BJ (cell line): Measurements from ENCODE around the gene KRT27. TPM values are rescaled to one million over a fixed set of nuclear protein-coding genes. Genes with fewer than 3 reads are reported as not detected.

Experiments
- CTCF ChIA-PET: fragments of 350-600 bp; formaldehyde crosslinking; extraction: SDS; loops from one replicate; lab custom pipeline; 2021; ENCODE audit warnings: antibody characterized with exemption, inconsistent platforms; lab: Yijun Ruan, JAX
- POLR2A ChIA-PET: fragments of 300-600 bp; sonication (Branson Sonifier 250); formaldehyde crosslinking; extraction: SDS; loops from one replicate; lab custom pipeline; 2021; ENCODE audit warnings: antibody characterized with exemption; lab: Charles Lee
- DNase-seq: peaks from one replicate; pipeline ENCODE4 v3.0.0-alpha.2; 2011; ENCODE audit warnings: low read depth
- H3K27me3 ChIP-seq: 2 replicates; pipeline ENCODE4 v1.6.0; 2011; ENCODE audit warnings: low read length; ENCODE audit not compliant: control insufficient read depth, insufficient read depth
- H3K36me3 ChIP-seq: 2 replicates; pipeline ENCODE4 v1.5.1; 2011; ENCODE audit warnings: low read length; ENCODE audit not compliant: control insufficient read depth, insufficient read depth
- H3K4me3 ChIP-seq: 2 replicates; pipeline ENCODE4 v1.5.1; 2011; ENCODE audit warnings: low read depth, mild to moderate bottlenecking, control low read depth, low read length
- CTCF ChIP-seq: IDR thresholded peaks from 2 replicates; pipeline ENCODE4 v1.5.1; 2011; ENCODE audit warnings: low read depth, mild to moderate bottlenecking, control low read depth, inconsistent platforms, low read length, moderate library complexity; ENCODE audit not compliant: insufficient read depth
- polyA plus RNA-seq: library from polyadenylated mRNA; depleted of rRNA; stranded (reverse); fragments of >200 nt; gene quantifications from 2 replicates; pipeline ENCODE4 v1.2.3, GENCODE V29; 2011

Gene KRT27
- polyA plus RNA-seq, 1 experiment = not detected

GRCh38 chr17:40777971-40778370 lies 4.4 kb downstream of the KRT27 start:
- CTCF ChIA-PET = no interaction called here

GRCh38 chr17:40777459-40777858 lies 4.9 kb downstream of the KRT27 start:
- DNase-seq = no peak
- Histone ChIP-seq H3K36me3 (no peaks in the 10 kb centered on the region), H3K4me3 (no peak overlapping the region), H3K27me3 (peaks cover 11% of the 10 kb centered on the region)
- no peak for TF ChIP-seq CTCF
- ChIA-PET CTCF (no interaction called here), POLR2A (no interaction called here)

More at GRCh38 chr17:40777971-40778370, 4.4 kb downstream of the KRT27 start:
- POLR2A ChIA-PET = no interaction called here
- Histone ChIP-seq H3K27me3 (peaks cover 11% of the 10 kb centered on the region), H3K36me3 (no peaks in the 10 kb centered on the region), H3K4me3 (no peak overlapping the region)
- no peak for TF ChIP-seq CTCF
- DNase-seq = no peak

GRCh38 chr17:40775945-40776344 lies 6.4 kb downstream of the KRT27 start:
- Histone ChIP-seq H3K27me3 (peaks cover 16% of the 10 kb centered on the region), H3K4me3 (no peak overlapping the region), H3K36me3 (no peaks in the 10 kb centered on the region)
- TF ChIP-seq CTCF = no peak
- POLR2A ChIA-PET = no interaction called here
- CTCF ChIA-PET = interaction anchor here (0.8 kb wide), 1 partner anchor 15 kb away, joined by 3 read pairs; no protein-coding TSS in a partner anchor
- DNase-seq = no peak

- ChIA-PET CTCF (interaction anchor here (0.7 to 0.8 kb wide), 2 partner anchors 13 to 32 kb away, joined by 3 to 4 read pairs; no protein-coding TSS in a partner anchor), POLR2A (no interaction called here)
- no peak for TF ChIP-seq CTCF
- Histone ChIP-seq H3K36me3 (no peaks in the 10 kb centered on the region), H3K27me3 (peaks cover 15% of the 10 kb centered on the region), H3K4me3 (no peak within 1 kb of the TSS)
- no peak for DNase-seq
These were observed 10.2 kb downstream of the KRT27 start, which contains the start of gene KRT26 for GRCh38 chr17:40772101-40772500. Gene KRT26, minus strand, starts transcription at chr17:40772201. Its CDS starts 88 bp downstream, at chr17:40772113.

- peaks cover 2% of the 10 kb centered on the region for H3K27me3 ChIP-seq
- H3K36me3 ChIP-seq = no peaks in the 10 kb centered on the region
- no peak for TF ChIP-seq CTCF
- ChIA-PET POLR2A (no interaction called here), CTCF (no interaction called here)
- DNase-seq = no peak
- H3K4me3 ChIP-seq = no peak overlapping the region
These were observed 16.7 kb downstream of the KRT27 start for GRCh38 chr17:40765657-40766056.
